ENCODE measurements around the gene ATG13.

GRCh38 chr11:46724088-46724487 lies 106.7 kb downstream of the ATG13 start:
- TF ChIP-seq, protein P1, sequence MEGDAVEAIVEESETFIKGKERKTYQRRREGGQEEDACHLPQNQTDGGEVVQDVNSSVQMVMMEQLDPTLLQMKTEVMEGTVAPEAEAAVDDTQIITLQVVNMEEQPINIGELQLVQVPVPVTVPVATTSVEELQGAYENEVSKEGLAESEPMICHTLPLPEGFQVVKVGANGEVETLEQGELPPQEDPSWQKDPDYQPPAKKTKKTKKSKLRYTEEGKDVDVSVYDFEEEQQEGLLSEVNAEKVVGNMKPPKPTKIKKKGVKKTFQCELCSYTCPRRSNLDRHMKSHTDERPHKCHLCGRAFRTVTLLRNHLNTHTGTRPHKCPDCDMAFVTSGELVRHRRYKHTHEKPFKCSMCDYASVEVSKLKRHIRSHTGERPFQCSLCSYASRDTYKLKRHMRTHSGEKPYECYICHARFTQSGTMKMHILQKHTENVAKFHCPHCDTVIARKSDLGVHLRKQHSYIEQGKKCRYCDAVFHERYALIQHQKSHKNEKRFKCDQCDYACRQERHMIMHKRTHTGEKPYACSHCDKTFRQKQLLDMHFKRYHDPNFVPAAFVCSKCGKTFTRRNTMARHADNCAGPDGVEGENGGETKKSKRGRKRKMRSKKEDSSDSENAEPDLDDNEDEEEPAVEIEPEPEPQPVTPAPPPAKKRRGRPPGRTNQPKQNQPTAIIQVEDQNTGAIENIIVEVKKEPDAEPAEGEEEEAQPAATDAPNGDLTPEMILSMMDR (IDR thresholded peaks at IDR 0.05), result no peak
- no peak for TF ChIP-seq POLR2A (IDR thresholded peaks at IDR 0.05)
